Measurements from ENCODE around the gene ABHD14A. TPM values are rescaled to one million over a fixed set of nuclear protein-coding genes. Genes with fewer than 3 reads are reported as not detected.

The ABHD14A gene
- total and polyA plus RNA-seq, 2 of the 13 experiments (the other 11 are each of a cell fraction or from before 2014, with no cell fraction given): 29.5 to 46.9 TPM

DNA sequence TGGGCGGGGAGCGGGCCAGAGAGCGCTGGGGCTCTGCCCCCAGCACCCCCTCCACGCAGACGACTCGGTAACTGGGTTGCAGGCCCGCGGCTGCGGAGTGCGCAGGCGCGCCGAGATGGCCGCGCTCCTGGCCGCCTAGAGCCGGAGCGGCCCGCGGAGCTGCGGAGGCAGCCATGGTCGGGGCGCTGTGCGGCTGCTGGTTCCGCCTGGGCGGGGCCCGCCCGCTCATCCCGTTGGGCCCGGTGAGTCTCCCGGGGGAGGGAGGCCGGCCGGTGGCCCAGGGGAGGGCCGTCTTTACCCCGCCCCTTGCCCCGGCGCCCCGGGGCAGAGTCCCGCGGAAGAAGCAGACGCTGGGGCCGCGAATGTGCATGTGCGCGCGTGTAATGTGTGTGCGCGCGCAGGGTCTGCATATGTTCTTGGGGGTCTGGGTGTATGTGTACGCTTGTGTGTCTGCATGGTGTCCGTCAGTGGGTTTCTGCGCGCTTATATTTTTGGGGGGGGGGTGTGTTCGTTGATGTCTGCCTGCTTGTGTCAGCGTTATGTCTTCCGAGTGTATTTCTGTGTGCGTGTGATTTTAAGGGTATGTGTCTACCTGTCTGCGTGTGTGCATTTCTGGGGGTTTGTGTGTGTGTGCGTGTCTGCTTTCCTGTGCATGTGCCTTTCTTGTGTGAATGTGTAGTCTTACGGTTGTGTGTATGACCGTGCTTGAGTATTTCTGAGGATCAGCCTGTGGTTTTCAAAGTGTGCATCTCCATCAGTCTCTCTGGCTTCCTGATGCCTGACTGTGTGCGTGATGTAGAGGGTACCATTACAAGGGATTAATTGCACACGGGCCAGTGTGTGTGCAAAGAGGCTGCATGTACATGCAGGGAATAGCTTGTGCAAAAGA is at the start of gene ABHD14A (continued):
- TF ChIP-seq, protein P1, sequence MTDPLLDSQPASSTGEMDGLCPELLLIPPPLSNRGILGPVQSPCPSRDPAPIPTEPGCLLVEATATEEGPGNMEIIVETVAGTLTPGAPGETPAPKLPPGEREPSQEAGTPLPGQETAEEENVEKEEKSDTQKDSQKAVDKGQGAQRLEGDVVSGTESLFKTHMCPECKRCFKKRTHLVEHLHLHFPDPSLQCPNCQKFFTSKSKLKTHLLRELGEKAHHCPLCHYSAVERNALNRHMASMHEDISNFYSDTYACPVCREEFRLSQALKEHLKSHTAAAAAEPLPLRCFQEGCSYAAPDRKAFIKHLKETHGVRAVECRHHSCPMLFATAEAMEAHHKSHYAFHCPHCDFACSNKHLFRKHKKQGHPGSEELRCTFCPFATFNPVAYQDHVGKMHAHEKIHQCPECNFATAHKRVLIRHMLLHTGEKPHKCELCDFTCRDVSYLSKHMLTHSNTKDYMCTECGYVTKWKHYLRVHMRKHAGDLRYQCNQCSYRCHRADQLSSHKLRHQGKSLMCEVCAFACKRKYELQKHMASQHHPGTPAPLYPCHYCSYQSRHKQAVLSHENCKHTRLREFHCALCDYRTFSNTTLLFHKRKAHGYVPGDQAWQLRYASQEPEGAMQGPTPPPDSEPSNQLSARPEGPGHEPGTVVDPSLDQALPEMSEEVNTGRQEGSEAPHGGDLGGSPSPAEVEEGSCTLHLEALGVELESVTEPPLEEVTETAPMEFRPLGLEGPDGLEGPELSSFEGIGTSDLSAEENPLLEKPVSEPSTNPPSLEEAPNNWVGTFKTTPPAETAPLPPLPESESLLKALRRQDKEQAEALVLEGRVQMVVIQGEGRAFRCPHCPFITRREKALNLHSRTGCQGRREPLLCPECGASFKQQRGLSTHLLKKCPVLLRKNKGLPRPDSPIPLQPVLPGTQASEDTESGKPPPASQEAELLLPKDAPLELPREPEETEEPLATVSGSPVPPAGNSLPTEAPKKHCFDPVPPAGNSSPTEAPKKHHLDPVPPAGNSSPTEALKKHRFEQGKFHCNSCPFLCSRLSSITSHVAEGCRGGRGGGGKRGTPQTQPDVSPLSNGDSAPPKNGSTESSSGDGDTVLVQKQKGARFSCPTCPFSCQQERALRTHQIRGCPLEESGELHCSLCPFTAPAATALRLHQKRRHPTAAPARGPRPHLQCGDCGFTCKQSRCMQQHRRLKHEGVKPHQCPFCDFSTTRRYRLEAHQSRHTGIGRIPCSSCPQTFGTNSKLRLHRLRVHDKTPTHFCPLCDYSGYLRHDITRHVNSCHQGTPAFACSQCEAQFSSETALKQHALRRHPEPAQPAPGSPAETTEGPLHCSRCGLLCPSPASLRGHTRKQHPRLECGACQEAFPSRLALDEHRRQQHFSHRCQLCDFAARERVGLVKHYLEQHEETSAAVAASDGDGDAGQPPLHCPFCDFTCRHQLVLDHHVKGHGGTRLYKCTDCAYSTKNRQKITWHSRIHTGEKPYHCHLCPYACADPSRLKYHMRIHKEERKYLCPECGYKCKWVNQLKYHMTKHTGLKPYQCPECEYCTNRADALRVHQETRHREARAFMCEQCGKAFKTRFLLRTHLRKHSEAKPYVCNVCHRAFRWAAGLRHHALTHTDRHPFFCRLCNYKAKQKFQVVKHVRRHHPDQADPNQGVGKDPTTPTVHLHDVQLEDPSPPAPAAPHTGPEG (CRISPR knock-in tag; IDR thresholded peaks at IDR 0.05): peak; percentile 93
- TF ChIP-seq ZNF556 (CRISPR knock-in tag; IDR thresholded peaks at IDR 0.05; ENCODE audit: borderline replicate concordance) (no peak), GABPB1 (CRISPR knock-in tag; IDR thresholded peaks at IDR 0.05) (peak; percentile 67), MTA1 (CRISPR knock-in tag; IDR thresholded peaks at IDR 0.05; ENCODE audit: borderline replicate concordance) (peak; percentile 40; the same call in 1 of the 2 replicates), ZNF333 (CRISPR knock-in tag; IDR thresholded peaks at IDR 0.05; ENCODE audit: borderline replicate concordance) (no peak), HNRNPLL (IDR thresholded peaks at IDR 0.05; ENCODE audit: low read depth, low read length, poor library complexity, severe bottlenecking) (peak; percentile 72), ASH2L (IDR thresholded peaks at IDR 0.05; ENCODE audit: insufficient read length, low read depth, low read length) (peak; percentile 51), AGO2 (optimal IDR thresholded peaks at IDR 0.05; ENCODE audit: low read depth, low read length) (peak; percentile 37), ZIK1 (CRISPR knock-in tag; IDR thresholded peaks at IDR 0.05; ENCODE audit: borderline replicate concordance, low read depth) (no peak; the same call in 1 of the 2 replicates), ZFP82 (CRISPR knock-in tag; IDR thresholded peaks at IDR 0.05; ENCODE audit: borderline replicate concordance) (0 out of 2 replicates have a peak, but pooled peaks have one; percentile 4), DNMT3B (CRISPR knock-in tag; conservative IDR thresholded peaks at IDR 0.05) (no peak), HNRNPUL1 (IDR thresholded peaks at IDR 0.05; ENCODE audit: low read depth, low read length) (0 out of 2 replicates have a peak, but pooled peaks have one; percentile 26), SAFB2 (CRISPR knock-in tag; IDR thresholded peaks at IDR 0.05; ENCODE audit: borderline replicate concordance, low read depth) (peak; percentile 93), ZNF20 (CRISPR knock-in tag; IDR thresholded peaks at IDR 0.05) (0 out of 2 replicates have a peak, but pooled peaks have one; percentile 47)
- TF ChIP-seq, protein P2, sequence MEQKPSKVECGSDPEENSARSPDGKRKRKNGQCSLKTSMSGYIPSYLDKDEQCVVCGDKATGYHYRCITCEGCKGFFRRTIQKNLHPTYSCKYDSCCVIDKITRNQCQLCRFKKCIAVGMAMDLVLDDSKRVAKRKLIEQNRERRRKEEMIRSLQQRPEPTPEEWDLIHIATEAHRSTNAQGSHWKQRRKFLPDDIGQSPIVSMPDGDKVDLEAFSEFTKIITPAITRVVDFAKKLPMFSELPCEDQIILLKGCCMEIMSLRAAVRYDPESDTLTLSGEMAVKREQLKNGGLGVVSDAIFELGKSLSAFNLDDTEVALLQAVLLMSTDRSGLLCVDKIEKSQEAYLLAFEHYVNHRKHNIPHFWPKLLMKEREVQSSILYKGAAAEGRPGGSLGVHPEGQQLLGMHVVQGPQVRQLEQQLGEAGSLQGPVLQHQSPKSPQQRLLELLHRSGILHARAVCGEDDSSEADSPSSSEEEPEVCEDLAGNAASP (CRISPR knock-in tag; IDR thresholded peaks at IDR 0.05; ENCODE audit: borderline replicate concordance): peak; percentile 9; the same call in 1 of the 2 replicates
- TF ChIP-seq, protein P3, sequence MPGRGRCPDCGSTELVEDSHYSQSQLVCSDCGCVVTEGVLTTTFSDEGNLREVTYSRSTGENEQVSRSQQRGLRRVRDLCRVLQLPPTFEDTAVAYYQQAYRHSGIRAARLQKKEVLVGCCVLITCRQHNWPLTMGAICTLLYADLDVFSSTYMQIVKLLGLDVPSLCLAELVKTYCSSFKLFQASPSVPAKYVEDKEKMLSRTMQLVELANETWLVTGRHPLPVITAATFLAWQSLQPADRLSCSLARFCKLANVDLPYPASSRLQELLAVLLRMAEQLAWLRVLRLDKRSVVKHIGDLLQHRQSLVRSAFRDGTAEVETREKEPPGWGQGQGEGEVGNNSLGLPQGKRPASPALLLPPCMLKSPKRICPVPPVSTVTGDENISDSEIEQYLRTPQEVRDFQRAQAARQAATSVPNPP (CRISPR knock-in tag; IDR thresholded peaks at IDR 0.05): no peak
- TF ChIP-seq, protein P4, sequence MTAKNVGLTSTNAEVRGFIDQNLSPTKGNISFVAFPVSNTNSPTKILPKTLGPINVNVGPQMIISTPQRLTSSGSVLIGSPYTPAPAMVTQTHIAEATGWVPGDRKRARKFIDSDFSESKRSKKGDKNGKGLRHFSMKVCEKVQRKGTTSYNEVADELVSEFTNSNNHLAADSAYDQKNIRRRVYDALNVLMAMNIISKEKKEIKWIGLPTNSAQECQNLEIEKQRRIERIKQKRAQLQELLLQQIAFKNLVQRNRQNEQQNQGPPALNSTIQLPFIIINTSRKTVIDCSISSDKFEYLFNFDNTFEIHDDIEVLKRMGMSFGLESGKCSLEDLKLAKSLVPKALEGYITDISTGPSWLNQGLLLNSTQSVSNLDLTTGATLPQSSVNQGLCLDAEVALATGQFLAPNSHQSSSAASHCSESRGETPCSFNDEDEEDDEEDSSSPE (CRISPR knock-in tag; IDR thresholded peaks at IDR 0.05): peak; percentile 13; the same call in 1 of the 2 replicates

All from HepG2 (cell line).